ENCODE measurements around the gene SLC5A12.

The SLC5A12 gene

GRCh38 chr11:26632691-26633159 lies 89.1 kb downstream of the SLC5A12 start:
- no peak for DNase-seq

- no peak for DNase-seq
Observed at GRCh38 chr11:26626346-26626745, 95.5 kb downstream of the SLC5A12 start.

GRCh38 chr11:26623076-26623659 lies 98.7 kb downstream of the SLC5A12 start:
- DNase-seq, result no peak

- DNase-seq, result no peak
Observed at GRCh38 chr11:26622181-26622580, 99.7 kb downstream of the SLC5A12 start.

GRCh38 chr11:26621132-26621531 lies 100.7 kb downstream of the SLC5A12 start:
- no peak for DNase-seq

- no peak for DNase-seq
Observed at GRCh38 chr11:26620282-26621045, 101.4 kb downstream of the SLC5A12 start.

GRCh38 chr11:26618441-26618840 lies 103.4 kb downstream of the SLC5A12 start:
- no peak for DNase-seq

All from activated T-cell treated with anti-CD3 and anti-CD28 coated beads for 4 hours (primary cell).